Heart right ventricle (tissue), 16 donors: Measurements from ENCODE around the gene EIPR1. TPM values are rescaled to one million over a fixed set of nuclear protein-coding genes. Genes with fewer than 3 reads are reported as not detected.

Source experiments
- ATAC-seq, 8 donors: fragments of 200-7000 bp; cut with Tn5 transposase; one replicate each; pipeline ENCODE4 v1.9.1; 2020; ENCODE audit warnings: mild to moderate bottlenecking in 8 of 8, moderate library complexity in 8 of 8, moderate number of reproducible peaks in 1 of 8
- DNase-seq, 2 donors: peaks; one replicate each; pipeline ENCODE4 v3.0.0-alpha.2; 2020
- H3K27ac ChIP-seq, 10 donors: fragments of 200-600 bp; sonication (generic) in 2 of 10; one replicate each; pipeline versions ENCODE4 v1.5.0 to v1.8.0; 2020 to 2022; ENCODE audit warnings: mild to moderate bottlenecking in 3 of 10
- H3K27me3 ChIP-seq, 7 donors: fragments of 200-600 bp; one replicate each; pipeline ENCODE4 v1.8.0; 2021 to 2022; ENCODE audit warnings: mild to moderate bottlenecking in 2 of 7
- H3K36me3 ChIP-seq, 9 donors: fragments of 200-600 bp; sonication (generic) in 1 of 9; one replicate each; pipeline versions ENCODE4 v1.5.0 to v1.8.0; 2020 to 2022; ENCODE audit warnings: mild to moderate bottlenecking in 2 of 9
- H3K4me1 ChIP-seq, 9 donors: fragments of 200-600 bp; sonication (generic) in 1 of 9; one replicate each; pipeline versions ENCODE4 v1.5.0 to v1.8.0; 2020 to 2022; ENCODE audit warnings: mild to moderate bottlenecking in 4 of 9
- H3K4me3 ChIP-seq, 10 donors: fragments of 200-600 bp; sonication (generic) in 2 of 10; one replicate each; pipeline versions ENCODE4 v1.5.0 to v1.8.0; 2020 to 2022; ENCODE audit warnings: mild to moderate bottlenecking in 7 of 10, moderate library complexity in 2 of 10
- H3K9me3 ChIP-seq, 11 donors: fragments of 200-600 bp in 10 of 11; sonication (generic) in 2 of 11; one replicate each; pipeline versions ENCODE4 v1.5.0 to v1.8.0; 2013 to 2022; ENCODE audit warnings: mild to moderate bottlenecking in 2 of 11, control low read depth in 1 of 11, moderate library complexity in 1 of 11
- WGBS, 2 donors: extraction: QIAGEN DNeasy Blood & Tissue Kit; methylation state at CpG; one replicate each; pipeline ENCODE4 v1.1.7; 2013; ENCODE audit warnings: inconsistent platforms in 1 of 2; 5-methylcytosine and 5-hydroxymethylcytosine counted together
- intact Hi-C, 10 donors: fragments of 100-400 bp; cut with DNase I; formaldehyde crosslinking; loops; one replicate each; pipeline versions ENCODE4 v1.11.1 to v1.14.2; 2022
- polyA plus RNA-seq, 2 donors: library from polyadenylated mRNA; stranded (reverse); fragments of 200-250 nt; gene quantifications; one replicate each; pipeline ENCODE4 v1.2.3, GENCODE V29; 2013
- total RNA-seq, 10 donors: library from RNA; stranded (reverse); fragmentation: NEBNext Ultra II Directional in 3 of 10; extraction: Animal tissue kit (Norgen Biotek cat#: 25700) in 3 of 10; gene quantifications; one replicate each; pipeline versions ENCODE4 v1.2.1 to v1.2.4, GENCODE V29; 2021 to 2023
- TF ChIP-seq, protein P1 (sequence below), 9 donors: fragments of 200-600 bp; sonication (generic) in 2 of 9; IDR thresholded peaks; one replicate each; pipeline versions ENCODE4 v1.5.0 to v1.8.0; 2021 to 2022; ENCODE audit warnings: antibody characterized with exemption in 9 of 9, mild to moderate bottlenecking in 5 of 9, moderate library complexity in 1 of 9
- donor health status: Arrhythmogenic right ventricular cardiomyopathy.
- donor health status: ischemic (EF 13 %, LVEDD 7.1; RV severe dilation, severe dysfunction).
- donor health status: healthy with polysubstance abuse.
- donor health status: DM: no; HTN: yes; CAD: no.
- donor health status: DM: no; HTN: no; CAD: no.
- donor health status: ischemic (EF 25% LVEDD 6.9; RV normal size, moderate dysfunction).
- donor health status: ischemic (EF 25% LVEDD 5.7; RV mildly dilated, moderate dysfunction).
- donor health status: healthy.
- donor health status: DM: yes; HTN: yes; CAD: no.
- donor health status: Ischemic cardiomyopathy.
- donor health status: ischemic (EF 35%, LVEDD 5.7; RV mildly dilated, moderate dysfunction).
- donor health status: nonischemic (EF 11% LVEDD 7.7; RV severe dilation, severe dysfunction).
- donor health status: DM: yes; HTN: yes; CAD: no.
- donor health status: PGD.
- donor health status: ischemic (EF 29% LVEDD 5.4; RV normal size, mild dysfunction).
- donor health status: nonischemic (EF 23%, LVEDD 6.1; RV moderate dilation, normal function).

EIPR1 gene
- total and polyA plus RNA-seq, 12 donors: 6.8 to 22.3 (median 12.0) TPM

DNA sequence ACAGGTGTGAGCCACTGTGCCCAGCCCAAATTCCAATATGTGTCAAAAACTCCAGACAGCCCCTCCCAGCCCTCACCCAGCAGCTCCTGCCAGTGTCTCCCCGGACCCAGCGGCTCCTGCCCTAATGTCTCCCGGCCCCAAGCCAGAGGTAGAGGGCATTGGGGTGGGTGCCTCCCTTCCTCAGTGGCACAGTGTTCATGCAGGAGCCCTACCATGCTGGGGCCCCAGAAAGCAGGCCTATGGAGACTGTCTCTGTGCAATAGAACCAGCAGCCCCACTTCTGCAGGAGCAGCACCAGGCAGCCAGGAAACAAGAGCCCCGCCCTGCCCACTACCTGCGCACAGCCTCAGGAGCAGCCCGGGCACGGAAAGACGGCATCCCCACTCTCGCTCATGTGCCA lies 70.4 kb downstream of the EIPR1 start:
- Histone ChIP-seq H3K4me3 (no peak overlapping the region), H3K27me3 (no peaks in the 10 kb centered on the region), H3K4me1 (peaks cover 0 to 11% (median 5%) of the 10 kb centered on the region in 9 donors), H3K9me3 (no peaks in the 10 kb centered on the region), H3K27ac (no peak overlapping the region), H3K36me3 (peaks cover 0 to 2% (median 0%) of the 10 kb centered on the region in 9 donors)
- intact Hi-C loops: loop anchor here in 3 of 10 donors (5.0 to 10.0 kb wide), 4 partner anchors 302 to 1452 kb away; no protein-coding TSS in a partner anchor
- DNase-seq (no peak), ATAC-seq (no peak)
- TF ChIP-seq, protein P1, sequence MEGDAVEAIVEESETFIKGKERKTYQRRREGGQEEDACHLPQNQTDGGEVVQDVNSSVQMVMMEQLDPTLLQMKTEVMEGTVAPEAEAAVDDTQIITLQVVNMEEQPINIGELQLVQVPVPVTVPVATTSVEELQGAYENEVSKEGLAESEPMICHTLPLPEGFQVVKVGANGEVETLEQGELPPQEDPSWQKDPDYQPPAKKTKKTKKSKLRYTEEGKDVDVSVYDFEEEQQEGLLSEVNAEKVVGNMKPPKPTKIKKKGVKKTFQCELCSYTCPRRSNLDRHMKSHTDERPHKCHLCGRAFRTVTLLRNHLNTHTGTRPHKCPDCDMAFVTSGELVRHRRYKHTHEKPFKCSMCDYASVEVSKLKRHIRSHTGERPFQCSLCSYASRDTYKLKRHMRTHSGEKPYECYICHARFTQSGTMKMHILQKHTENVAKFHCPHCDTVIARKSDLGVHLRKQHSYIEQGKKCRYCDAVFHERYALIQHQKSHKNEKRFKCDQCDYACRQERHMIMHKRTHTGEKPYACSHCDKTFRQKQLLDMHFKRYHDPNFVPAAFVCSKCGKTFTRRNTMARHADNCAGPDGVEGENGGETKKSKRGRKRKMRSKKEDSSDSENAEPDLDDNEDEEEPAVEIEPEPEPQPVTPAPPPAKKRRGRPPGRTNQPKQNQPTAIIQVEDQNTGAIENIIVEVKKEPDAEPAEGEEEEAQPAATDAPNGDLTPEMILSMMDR (IDR thresholded peaks at IDR 0.05): no peak
- WGBS, 2 donors: 98% methylated on average over 9 of the region's 9 CpGs

DNA sequence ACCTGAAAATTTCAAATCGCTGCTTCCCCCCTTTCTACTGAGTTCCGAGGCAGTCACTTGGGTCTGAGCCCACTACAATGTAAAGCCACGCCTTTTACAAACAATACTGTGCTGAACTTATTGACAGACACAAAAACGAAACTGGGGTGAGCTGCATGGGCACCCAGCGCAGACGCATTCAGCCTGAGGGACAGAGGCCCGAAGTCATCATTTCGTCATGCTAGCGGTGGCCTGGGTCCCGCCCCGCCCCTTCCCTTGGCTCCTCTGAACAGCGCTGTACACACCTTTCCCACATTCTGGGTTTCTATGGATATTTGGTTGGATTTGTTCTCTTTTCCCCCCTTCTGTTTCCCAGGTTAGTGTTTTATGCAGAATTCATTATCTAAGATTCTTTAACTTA lies 71.7 kb downstream of the EIPR1 start:
- Histone ChIP-seq H3K4me3 (no peak overlapping the region), H3K27ac (no peak overlapping the region), H3K9me3 (no peaks in the 10 kb centered on the region), H3K27me3 (no peaks in the 10 kb centered on the region), H3K4me1 (peaks cover 0 to 11% (median 5%) of the 10 kb centered on the region in 9 donors), H3K36me3 (peaks cover 0 to 6% (median 0%) of the 10 kb centered on the region in 9 donors)
- 95% methylated on average over 12 of the region's 12 CpGs for WGBS, 2 donors
- intact Hi-C loops: loop anchor here in 3 of 10 donors (5.0 to 10.0 kb wide), 4 partner anchors 301 to 1451 kb away; no protein-coding TSS in a partner anchor
- ATAC-seq (no peak), DNase-seq (no peak)
- TF ChIP-seq, protein P1 (IDR thresholded peaks at IDR 0.05): no peak

DNA sequence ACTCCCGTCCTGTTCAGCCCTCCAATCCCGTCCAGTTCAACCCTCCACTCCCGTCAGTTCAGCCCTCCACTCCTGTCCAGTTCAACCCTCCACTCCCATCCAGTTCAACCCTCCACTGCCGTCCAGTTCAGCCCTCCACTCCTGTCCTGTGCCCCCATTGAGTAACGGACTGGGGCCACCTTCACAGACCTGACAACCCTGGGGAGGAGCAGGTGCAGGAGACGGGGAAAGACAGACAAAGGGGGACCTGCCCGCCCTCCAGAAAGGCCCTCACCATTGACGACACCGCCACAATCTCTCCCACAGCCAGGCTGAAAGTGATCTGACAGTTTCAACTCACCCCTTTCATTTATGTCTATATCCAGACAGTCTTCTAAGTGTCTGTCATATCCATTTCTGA lies 72.2 kb downstream of the EIPR1 start:
- no peak overlapping the region for H3K27ac ChIP-seq
- WGBS, 2 donors: 93 to 95% methylated on average over 9 of the region's 9 CpGs
- H3K4me3 ChIP-seq: no peak overlapping the region
- H3K4me1 ChIP-seq: peaks cover 0 to 11% (median 5%) of the 10 kb centered on the region in 9 donors
- peaks cover 0 to 6% (median 0%) of the 10 kb centered on the region in 9 donors for H3K36me3 ChIP-seq
- DNase-seq (no peak), ATAC-seq (no peak)
- intact Hi-C loops: loop anchor here in 3 of 10 donors (5.0 to 10.0 kb wide), 4 partner anchors 301 to 1451 kb away; no protein-coding TSS in a partner anchor
- TF ChIP-seq, protein P1 (IDR thresholded peaks at IDR 0.05): no peak
- H3K27me3 ChIP-seq: no peaks in the 10 kb centered on the region
- no peaks in the 10 kb centered on the region for H3K9me3 ChIP-seq

DNA sequence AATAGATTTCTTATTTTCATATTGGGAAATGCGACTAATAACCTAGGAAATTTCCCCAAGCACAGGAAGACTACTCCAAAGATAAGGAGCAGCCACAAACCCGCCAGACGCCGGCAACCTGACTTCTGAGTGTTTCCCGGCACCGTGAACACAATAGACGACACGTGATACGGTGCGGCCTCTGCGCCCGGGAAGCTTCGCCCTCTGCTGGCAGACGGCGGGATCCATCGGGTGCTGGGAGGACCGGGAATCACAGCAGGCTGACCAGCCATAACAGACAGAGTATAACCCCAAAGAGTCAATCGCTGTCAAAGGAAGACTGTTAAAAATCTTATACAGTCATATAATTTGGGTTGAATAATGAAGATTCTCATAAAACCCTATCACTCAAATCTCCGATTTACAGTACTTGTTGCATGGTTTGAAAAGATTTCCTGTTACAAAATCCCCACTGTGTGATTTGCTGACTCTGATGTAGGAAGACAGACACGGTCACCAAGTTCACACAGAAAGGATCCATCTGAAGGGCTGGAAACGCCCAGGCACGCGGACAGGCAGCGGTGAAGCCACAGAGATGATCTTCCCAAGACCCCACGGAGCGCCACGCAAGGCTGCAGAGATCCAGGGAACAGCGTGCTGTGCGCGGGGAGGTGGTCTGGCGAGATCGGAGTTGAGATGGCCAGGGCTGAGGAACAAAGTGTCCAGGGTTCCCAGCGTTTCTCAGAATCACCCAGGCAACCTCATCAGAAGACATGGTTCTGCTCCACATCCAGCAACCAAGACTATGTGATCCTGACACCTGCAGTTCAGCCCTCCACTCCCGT lies 73.8 kb downstream of the EIPR1 start:
- Histone ChIP-seq H3K27me3 (no peaks in the 10 kb centered on the region), H3K27ac (peak overlapping the region in 4 of 10 donors; percentile 34 to 68 (median 58)), H3K9me3 (no peaks in the 10 kb centered on the region), H3K4me1 (peaks cover 0 to 11% (median 5%) of the 10 kb centered on the region in 9 donors), H3K36me3 (peaks cover 0 to 6% (median 0%) of the 10 kb centered on the region in 9 donors), H3K4me3 (peak overlapping the region in 7 of 10 donors; percentile 18 to 40 (median 30))
- peak; percentile 94 to 99 (median 97) for ATAC-seq
- peak; percentile 87 to 88 for DNase-seq
- intact Hi-C loops: loop anchor here in 8 of 10 donors (2.0 to 10.0 kb wide), 6 partner anchors 299 to 1449 kb away; no protein-coding TSS in a partner anchor
- TF ChIP-seq, protein P1 (IDR thresholded peaks at IDR 0.05): peak; percentile 91 to 99 (median 96)
- 38 to 40% methylated on average over 34 of the region's 34 CpGs for WGBS, 2 donors
